ENCODE results near the gene ADARB2.

ADARB2 gene

DNA sequence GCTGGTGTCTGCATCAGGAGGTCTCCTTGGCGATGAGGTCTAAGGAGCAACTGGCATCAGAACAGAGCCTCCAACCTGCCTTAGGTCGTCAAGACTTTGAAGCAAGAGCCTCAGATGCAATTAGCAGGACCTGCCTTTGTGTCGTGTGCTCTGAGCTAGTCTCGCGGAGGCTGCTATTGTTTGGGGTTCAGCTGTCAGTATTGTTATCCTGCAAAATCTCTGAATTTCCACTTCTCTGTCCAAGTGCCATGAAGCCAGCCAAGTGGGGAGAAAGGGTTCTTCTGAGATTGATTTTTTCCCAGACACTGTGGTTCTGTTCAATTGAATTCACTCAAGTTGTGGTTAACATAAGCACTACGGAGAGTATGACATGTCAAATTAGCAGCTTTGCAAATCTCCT, 78.7 kb downstream of the ADARB2 start (continued):
- TF ChIP-seq, protein P1, sequence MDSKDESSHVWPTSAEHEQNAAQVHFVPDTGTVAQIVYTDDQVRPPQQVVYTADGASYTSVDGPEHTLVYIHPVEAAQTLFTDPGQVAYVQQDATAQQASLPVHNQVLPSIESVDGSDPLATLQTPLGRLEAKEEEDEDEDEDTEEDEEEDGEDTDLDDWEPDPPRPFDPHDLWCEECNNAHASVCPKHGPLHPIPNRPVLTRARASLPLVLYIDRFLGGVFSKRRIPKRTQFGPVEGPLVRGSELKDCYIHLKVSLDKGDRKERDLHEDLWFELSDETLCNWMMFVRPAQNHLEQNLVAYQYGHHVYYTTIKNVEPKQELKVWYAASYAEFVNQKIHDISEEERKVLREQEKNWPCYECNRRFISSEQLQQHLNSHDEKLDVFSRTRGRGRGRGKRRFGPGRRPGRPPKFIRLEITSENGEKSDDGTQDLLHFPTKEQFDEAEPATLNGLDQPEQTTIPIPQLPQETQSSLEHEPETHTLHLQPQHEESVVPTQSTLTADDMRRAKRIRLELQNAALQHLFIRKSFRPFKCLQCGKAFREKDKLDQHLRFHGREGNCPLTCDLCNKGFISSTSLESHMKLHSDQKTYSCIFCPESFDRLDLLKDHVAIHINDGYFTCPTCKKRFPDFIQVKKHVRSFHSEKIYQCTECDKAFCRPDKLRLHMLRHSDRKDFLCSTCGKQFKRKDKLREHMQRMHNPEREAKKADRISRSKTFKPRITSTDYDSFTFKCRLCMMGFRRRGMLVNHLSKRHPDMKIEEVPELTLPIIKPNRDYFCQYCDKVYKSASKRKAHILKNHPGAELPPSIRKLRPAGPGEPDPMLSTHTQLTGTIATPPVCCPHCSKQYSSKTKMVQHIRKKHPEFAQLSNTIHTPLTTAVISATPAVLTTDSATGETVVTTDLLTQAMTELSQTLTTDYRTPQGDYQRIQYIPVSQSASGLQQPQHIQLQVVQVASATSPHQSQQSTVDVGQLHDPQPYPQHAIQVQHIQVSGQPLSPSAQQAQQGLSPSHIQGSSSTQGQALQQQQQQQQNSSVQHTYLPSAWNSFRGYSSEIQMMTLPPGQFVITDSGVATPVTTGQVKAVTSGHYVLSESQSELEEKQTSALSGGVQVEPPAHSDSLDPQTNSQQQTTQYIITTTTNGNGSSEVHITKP (tag by site-specific recombination; IDR thresholded peaks at IDR 0.05), result no peak
- TF ChIP-seq ZNF112 (tag by site-specific recombination; IDR thresholded peaks at IDR 0.05), result no peak

DNA sequence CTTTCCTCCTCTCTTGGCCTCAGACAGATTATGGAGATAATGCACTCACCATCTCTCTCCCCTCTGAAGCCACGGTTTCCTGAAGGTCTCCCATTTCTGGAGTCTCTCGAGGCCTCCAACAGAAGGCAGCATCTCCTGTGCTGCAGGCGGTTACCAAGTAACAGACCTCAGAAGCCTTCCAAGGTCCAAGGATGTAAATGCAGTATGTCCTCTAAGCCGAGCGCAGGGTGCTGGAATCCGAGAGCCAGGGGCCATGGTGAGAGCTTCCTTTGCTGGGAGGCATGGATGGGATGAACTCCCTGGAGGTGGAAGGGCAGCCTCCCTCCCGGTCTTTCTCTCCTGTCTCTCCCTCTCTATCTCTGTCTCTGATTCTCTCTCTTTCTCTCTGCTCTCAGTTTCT, 79.8 kb downstream of the ADARB2 start:
- CTCF ChIA-PET, result interaction anchor here (0.6 to 0.9 kb wide), 2 partner anchors 31 to 1758 kb away, joined by 3 read pairs; no protein-coding TSS in a partner anchor
- no peak for TF ChIP-seq ZNF707 (tag by site-specific recombination; IDR thresholded peaks at IDR 0.05)
- TF ChIP-seq ZNF324 (tag by site-specific recombination; IDR thresholded peaks at IDR 0.05), result no peak
- TF ChIP-seq GLI2 (tag by site-specific recombination; IDR thresholded peaks at IDR 0.05; ENCODE audit: borderline replicate concordance, low read depth), result no peak
- TF ChIP-seq, protein P2, sequence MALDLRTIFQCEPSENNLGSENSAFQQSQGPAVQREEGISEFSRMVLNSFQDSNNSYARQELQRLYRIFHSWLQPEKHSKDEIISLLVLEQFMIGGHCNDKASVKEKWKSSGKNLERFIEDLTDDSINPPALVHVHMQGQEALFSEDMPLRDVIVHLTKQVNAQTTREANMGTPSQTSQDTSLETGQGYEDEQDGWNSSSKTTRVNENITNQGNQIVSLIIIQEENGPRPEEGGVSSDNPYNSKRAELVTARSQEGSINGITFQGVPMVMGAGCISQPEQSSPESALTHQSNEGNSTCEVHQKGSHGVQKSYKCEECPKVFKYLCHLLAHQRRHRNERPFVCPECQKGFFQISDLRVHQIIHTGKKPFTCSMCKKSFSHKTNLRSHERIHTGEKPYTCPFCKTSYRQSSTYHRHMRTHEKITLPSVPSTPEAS (tag by site-specific recombination; IDR thresholded peaks at IDR 0.05), result no peak
- no peak for TF ChIP-seq ZNF184 (tag by site-specific recombination; IDR thresholded peaks at IDR 0.05)
- TF ChIP-seq, protein P3, sequence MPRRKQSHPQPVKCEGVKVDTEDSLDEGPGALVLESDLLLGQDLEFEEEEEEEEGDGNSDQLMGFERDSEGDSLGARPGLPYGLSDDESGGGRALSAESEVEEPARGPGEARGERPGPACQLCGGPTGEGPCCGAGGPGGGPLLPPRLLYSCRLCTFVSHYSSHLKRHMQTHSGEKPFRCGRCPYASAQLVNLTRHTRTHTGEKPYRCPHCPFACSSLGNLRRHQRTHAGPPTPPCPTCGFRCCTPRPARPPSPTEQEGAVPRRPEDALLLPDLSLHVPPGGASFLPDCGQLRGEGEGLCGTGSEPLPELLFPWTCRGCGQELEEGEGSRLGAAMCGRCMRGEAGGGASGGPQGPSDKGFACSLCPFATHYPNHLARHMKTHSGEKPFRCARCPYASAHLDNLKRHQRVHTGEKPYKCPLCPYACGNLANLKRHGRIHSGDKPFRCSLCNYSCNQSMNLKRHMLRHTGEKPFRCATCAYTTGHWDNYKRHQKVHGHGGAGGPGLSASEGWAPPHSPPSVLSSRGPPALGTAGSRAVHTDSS (tag by site-specific recombination; IDR thresholded peaks at IDR 0.05), result no peak
- TF ChIP-seq, protein P4, sequence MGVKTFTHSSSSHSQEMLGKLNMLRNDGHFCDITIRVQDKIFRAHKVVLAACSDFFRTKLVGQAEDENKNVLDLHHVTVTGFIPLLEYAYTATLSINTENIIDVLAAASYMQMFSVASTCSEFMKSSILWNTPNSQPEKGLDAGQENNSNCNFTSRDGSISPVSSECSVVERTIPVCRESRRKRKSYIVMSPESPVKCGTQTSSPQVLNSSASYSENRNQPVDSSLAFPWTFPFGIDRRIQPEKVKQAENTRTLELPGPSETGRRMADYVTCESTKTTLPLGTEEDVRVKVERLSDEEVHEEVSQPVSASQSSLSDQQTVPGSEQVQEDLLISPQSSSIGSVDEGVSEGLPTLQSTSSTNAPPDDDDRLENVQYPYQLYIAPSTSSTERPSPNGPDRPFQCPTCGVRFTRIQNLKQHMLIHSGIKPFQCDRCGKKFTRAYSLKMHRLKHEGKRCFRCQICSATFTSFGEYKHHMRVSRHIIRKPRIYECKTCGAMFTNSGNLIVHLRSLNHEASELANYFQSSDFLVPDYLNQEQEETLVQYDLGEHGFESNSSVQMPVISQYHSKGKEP (tag by site-specific recombination; IDR thresholded peaks at IDR 0.05), result no peak
- H3K36me3 ChIP-seq (ENCODE audit: control insufficient read depth in 2 of 2, insufficient read depth in 1 of 2, low read length in 2 of 2), result no peaks in the 10 kb centered on the region
- H3K9me3 ChIP-seq (ENCODE audit: control insufficient read depth, insufficient read depth, low read depth, low read length), result no peaks in the 10 kb centered on the region
- POLR2A ChIA-PET, result no interaction called here
- no peaks in the 10 kb centered on the region for H3K4me1 ChIP-seq (ENCODE audit: control insufficient read depth, insufficient read depth, low read length)
- no peak overlapping the region for H3K27ac ChIP-seq (ENCODE audit: extremely low read depth, low read depth, low read length)
- no peak overlapping the region for H3K4me3 ChIP-seq (ENCODE audit: low read depth, low read length)

DNA sequence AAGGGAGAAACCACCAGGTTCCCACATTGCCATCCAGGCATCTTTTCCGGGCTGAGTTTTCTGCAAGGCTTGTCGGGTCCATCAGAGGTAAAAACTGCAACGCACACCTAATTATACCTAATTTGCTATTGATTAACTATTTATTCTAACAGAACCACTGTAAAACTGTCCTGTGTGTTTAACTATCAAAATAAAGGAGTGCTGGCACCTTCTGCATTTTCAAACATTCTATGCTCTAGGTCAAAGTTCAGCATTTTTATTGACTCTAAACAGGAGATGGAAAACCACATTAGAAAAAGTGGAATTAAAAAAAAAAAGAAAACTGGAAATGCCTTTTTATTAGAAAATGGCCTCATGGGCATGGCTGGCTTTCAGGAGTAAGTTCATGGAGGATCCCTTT, 82.0 kb downstream of the ADARB2 start:
- CTCF ChIA-PET, result no interaction called here
- Histone ChIP-seq H3K36me3 (ENCODE audit: control insufficient read depth in 2 of 2, insufficient read depth in 1 of 2, low read length in 2 of 2) (no peaks in the 10 kb centered on the region), H3K9me3 (ENCODE audit: control insufficient read depth, insufficient read depth, low read depth, low read length) (no peaks in the 10 kb centered on the region), H3K4me3 (ENCODE audit: low read depth, low read length) (no peak overlapping the region), H3K27ac (ENCODE audit: extremely low read depth, low read depth, low read length) (no peak overlapping the region), H3K4me1 (ENCODE audit: control insufficient read depth, insufficient read depth, low read length) (no peaks in the 10 kb centered on the region)
- POLR2A ChIA-PET, result no interaction called here
- TF ChIP-seq, protein P5, sequence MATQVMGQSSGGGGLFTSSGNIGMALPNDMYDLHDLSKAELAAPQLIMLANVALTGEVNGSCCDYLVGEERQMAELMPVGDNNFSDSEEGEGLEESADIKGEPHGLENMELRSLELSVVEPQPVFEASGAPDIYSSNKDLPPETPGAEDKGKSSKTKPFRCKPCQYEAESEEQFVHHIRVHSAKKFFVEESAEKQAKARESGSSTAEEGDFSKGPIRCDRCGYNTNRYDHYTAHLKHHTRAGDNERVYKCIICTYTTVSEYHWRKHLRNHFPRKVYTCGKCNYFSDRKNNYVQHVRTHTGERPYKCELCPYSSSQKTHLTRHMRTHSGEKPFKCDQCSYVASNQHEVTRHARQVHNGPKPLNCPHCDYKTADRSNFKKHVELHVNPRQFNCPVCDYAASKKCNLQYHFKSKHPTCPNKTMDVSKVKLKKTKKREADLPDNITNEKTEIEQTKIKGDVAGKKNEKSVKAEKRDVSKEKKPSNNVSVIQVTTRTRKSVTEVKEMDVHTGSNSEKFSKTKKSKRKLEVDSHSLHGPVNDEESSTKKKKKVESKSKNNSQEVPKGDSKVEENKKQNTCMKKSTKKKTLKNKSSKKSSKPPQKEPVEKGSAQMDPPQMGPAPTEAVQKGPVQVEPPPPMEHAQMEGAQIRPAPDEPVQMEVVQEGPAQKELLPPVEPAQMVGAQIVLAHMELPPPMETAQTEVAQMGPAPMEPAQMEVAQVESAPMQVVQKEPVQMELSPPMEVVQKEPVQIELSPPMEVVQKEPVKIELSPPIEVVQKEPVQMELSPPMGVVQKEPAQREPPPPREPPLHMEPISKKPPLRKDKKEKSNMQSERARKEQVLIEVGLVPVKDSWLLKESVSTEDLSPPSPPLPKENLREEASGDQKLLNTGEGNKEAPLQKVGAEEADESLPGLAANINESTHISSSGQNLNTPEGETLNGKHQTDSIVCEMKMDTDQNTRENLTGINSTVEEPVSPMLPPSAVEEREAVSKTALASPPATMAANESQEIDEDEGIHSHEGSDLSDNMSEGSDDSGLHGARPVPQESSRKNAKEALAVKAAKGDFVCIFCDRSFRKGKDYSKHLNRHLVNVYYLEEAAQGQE (tag by site-specific recombination; IDR thresholded peaks at IDR 0.05), result no peak
- TF ChIP-seq ZNF404 (tag by site-specific recombination; IDR thresholded peaks at IDR 0.05) (no peak), ZNF701 (tag by site-specific recombination; IDR thresholded peaks at IDR 0.05) (no peak), MEIS1 (CRISPR knock-in tag; IDR thresholded peaks at IDR 0.05; ENCODE audit: borderline replicate concordance) (no peak)
- TF ChIP-seq, protein P6, sequence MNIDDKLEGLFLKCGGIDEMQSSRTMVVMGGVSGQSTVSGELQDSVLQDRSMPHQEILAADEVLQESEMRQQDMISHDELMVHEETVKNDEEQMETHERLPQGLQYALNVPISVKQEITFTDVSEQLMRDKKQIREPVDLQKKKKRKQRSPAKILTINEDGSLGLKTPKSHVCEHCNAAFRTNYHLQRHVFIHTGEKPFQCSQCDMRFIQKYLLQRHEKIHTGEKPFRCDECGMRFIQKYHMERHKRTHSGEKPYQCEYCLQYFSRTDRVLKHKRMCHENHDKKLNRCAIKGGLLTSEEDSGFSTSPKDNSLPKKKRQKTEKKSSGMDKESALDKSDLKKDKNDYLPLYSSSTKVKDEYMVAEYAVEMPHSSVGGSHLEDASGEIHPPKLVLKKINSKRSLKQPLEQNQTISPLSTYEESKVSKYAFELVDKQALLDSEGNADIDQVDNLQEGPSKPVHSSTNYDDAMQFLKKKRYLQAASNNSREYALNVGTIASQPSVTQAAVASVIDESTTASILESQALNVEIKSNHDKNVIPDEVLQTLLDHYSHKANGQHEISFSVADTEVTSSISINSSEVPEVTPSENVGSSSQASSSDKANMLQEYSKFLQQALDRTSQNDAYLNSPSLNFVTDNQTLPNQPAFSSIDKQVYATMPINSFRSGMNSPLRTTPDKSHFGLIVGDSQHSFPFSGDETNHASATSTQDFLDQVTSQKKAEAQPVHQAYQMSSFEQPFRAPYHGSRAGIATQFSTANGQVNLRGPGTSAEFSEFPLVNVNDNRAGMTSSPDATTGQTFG (tag by site-specific recombination; IDR thresholded peaks at IDR 0.05; ENCODE audit: borderline replicate concordance), result no peak
- TF ChIP-seq, protein P7, sequence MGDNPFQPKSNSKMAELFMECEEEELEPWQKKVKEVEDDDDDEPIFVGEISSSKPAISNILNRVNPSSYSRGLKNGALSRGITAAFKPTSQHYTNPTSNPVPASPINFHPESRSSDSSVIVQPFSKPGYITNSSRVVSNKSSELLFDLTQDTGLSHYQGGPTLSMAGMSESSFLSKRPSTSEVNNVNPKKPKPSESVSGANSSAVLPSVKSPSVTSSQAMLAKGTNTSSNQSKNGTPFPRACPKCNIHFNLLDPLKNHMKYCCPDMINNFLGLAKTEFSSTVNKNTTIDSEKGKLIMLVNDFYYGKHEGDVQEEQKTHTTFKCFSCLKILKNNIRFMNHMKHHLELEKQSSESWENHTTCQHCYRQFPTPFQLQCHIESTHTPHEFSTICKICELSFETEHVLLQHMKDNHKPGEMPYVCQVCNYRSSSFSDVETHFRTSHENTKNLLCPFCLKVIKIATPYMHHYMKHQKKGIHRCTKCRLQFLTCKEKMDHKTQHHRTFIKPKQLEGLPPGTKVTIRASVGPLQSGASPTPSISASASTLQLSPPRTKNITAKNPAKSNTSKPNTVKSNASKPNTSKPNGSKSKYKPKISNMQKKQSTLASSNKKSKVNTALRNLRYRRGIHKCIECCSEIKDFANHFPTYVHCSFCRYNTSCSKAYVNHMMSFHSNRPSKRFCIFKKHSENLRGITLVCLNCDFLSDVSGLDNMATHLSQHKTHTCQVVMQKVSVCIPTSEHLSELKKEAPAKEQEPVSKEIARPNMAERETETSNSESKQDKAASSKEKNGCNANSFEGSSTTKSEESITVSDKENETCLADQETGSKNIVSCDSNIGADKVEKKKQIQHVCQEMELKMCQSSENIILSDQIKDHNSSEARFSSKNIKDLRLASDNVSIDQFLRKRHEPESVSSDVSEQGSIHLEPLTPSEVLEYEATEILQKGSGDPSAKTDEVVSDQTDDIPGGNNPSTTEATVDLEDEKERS (tag by site-specific recombination; IDR thresholded peaks at IDR 0.05), result no peak
